Keratinocyte (primary cell): Measurements from ENCODE around the gene CLDND1. TPM values are rescaled to one million over a fixed set of nuclear protein-coding genes. Genes with fewer than 3 reads are reported as not detected.

Source experiments
- DNase-seq: peaks from one replicate; pipeline ENCODE4 v3.0.0-alpha.2; 2011; ENCODE audit warnings: low read depth, missing footprints, low spot score
- FAIRE-seq: peaks from 2 replicates; lab custom pipeline; 2011; peaks lifted over from hg19 to GRCh38; lab: Jason Lieb, UNC
- H2AFZ ChIP-seq: 2 replicates; pipeline ENCODE4 v1.6.0; 2012; ENCODE audit warnings: low read length, control low read depth, inconsistent platforms; ENCODE audit not compliant: control insufficient read depth
- H3K27ac ChIP-seq: 2 replicates; pipeline ENCODE4 v1.5.1; 2011; ENCODE audit warnings: low read length; ENCODE audit not compliant: control insufficient read depth, insufficient read depth
- H3K27me3 ChIP-seq: 3 replicates; pipeline ENCODE4 v1.6.0; 2011; ENCODE audit warnings: low read length; ENCODE audit not compliant: control insufficient read depth, insufficient read depth; ENCODE audit errors: extremely low read depth
- H3K36me3 ChIP-seq, 2 experiments: 2 replicates in 1 of 2; 3 replicates in 1 of 2; pipeline ENCODE4 v1.5.1; 2011; ENCODE audit warnings: low read length in 2 of 2, mild to moderate bottlenecking in 1 of 2; ENCODE audit not compliant: control insufficient read depth in 2 of 2, insufficient read depth in 2 of 2; ENCODE audit errors: extremely low read depth in 1 of 2
- H3K4me1 ChIP-seq: 3 replicates; pipeline ENCODE4 v1.5.1; 2011; ENCODE audit warnings: low read length; ENCODE audit not compliant: control insufficient read depth, insufficient read depth; ENCODE audit errors: extremely low read depth
- H3K4me2 ChIP-seq: 3 replicates; pipeline ENCODE4 v1.6.0; 2011; ENCODE audit warnings: low read depth, low read length; ENCODE audit not compliant: control insufficient read depth, insufficient read depth; ENCODE audit errors: extremely low read depth
- H3K4me3 ChIP-seq, 3 experiments: fragments of 200-600 bp in 1 of 3; sonication (generic) in 1 of 3; 2 replicates in 2 of 3; 3 replicates in 1 of 3; pipeline ENCODE4 v1.5.1; 2011 to 2016; ENCODE audit warnings: low read length in 3 of 3, mild to moderate bottlenecking in 3 of 3, control low read depth in 2 of 3, inconsistent platforms in 1 of 3, low read depth in 1 of 3, mixed read lengths in 1 of 3, mixed run types in 1 of 3, moderate library complexity in 1 of 3; ENCODE audit not compliant: control insufficient read depth in 2 of 3, insufficient read depth in 2 of 3; ENCODE audit errors: extremely low read depth in 1 of 3
- H3K79me2 ChIP-seq: 2 replicates; pipeline ENCODE4 v1.6.0; 2012; ENCODE audit warnings: low read length; ENCODE audit not compliant: control insufficient read depth, insufficient read depth
- H3K9ac ChIP-seq: 3 replicates; pipeline ENCODE4 v1.6.0; 2011; ENCODE audit warnings: low read length; ENCODE audit not compliant: control insufficient read depth, insufficient read depth; ENCODE audit errors: extremely low read depth
- H3K9me1 ChIP-seq: 3 replicates; pipeline ENCODE4 v1.6.0; 2011; ENCODE audit warnings: low read length; ENCODE audit not compliant: control insufficient read depth, insufficient read depth; ENCODE audit errors: extremely low read depth
- H3K9me3 ChIP-seq: 2 replicates; pipeline ENCODE4 v1.5.1; 2012; ENCODE audit warnings: low read depth, low read length; ENCODE audit not compliant: control insufficient read depth
- H4K20me1 ChIP-seq: 3 replicates; pipeline ENCODE4 v1.6.0; 2011; ENCODE audit warnings: low read length; ENCODE audit not compliant: control insufficient read depth, insufficient read depth; ENCODE audit errors: extremely low read depth
- CTCF ChIP-seq, 3 experiments: IDR thresholded peaks in 1 of 3; conservative IDR thresholded peaks in 1 of 3; optimal IDR thresholded peaks in 1 of 3; 2 replicates in 2 of 3; 3 replicates in 1 of 3; pipeline versions ENCODE3 to v1.5.1; 2011; ENCODE audit warnings: low read length in 3 of 3, mild to moderate bottlenecking in 3 of 3, moderate library complexity in 2 of 3, control low read depth in 1 of 3, inconsistent platforms in 1 of 3; ENCODE audit not compliant: insufficient read depth in 2 of 3; ENCODE audit errors: extremely low read depth in 1 of 3
- EZH2 ChIP-seq: IDR thresholded peaks from one replicate; pipeline ENCODE4 v1.6.1; 2012; ENCODE audit warnings: inconsistent platforms, mild to moderate bottlenecking, low read length, moderate library complexity
- dilution Hi-C: fragments of 300-500 bp; cut with MboI; formaldehyde crosslinking; loops from one replicate; pipeline ENCODE4 v1.7.0; 2020; ENCODE audit warnings: low sequenced_read_pairs; ENCODE audit not compliant: extremely low pct_ligation_motif_present
- polyA plus RNA-seq, 5 experiments: library from polyadenylated mRNA; depleted of rRNA in 3 of 5; stranded (reverse) in 3 of 5; stranded (forward) in 1 of 5; unstranded in 1 of 5; fragments of >200 nt; gene quantifications; 1 replicate in 1 of 5; 2 replicates in 3 of 5; 3 replicates in 1 of 5; pipeline versions ENCODE4 v1.2.1 to v1.2.3, GENCODE V29; 2011 to 2012; ENCODE audit warnings: missing spikeins in 2 of 5, low read depth in 1 of 5, low replicate concordance in 1 of 5

Gene CLDND1
- polyA plus RNA-seq, 1 donor (not counting 4 experiments of a cell fraction or from before 2014, with no cell fraction given) = 137 TPM

- dilution Hi-C loops = no loop called here
- H3K4me3 ChIP-seq = no peak overlapping the region
- TF ChIP-seq EZH2 (no peak), CTCF (optimal IDR thresholded peaks at IDR 0.05 in 1 of 3, IDR thresholded peaks at IDR 0.05 in 1 of 3, conservative IDR thresholded peaks at IDR 0.05 in 1 of 3; ENCODE audit: extremely low read depth in 1 of 3, insufficient read depth in 2 of 3, low read length in 3 of 3) (no peak)
- no peak for DNase-seq
- H3K79me2 ChIP-seq = no peaks in the 10 kb centered on the region
- H3K9me3 ChIP-seq = no peaks in the 10 kb centered on the region
- H3K4me2 ChIP-seq = no peak overlapping the region
- H3K36me3 ChIP-seq = no peaks in the 10 kb centered on the region
- H3K27ac ChIP-seq = no peak overlapping the region
- no peaks in the 10 kb centered on the region for H3K27me3 ChIP-seq
- H3K9ac ChIP-seq = no peak overlapping the region
- no peaks in the 10 kb centered on the region for H4K20me1 ChIP-seq
- no peak overlapping the region for H2AFZ ChIP-seq
- H3K4me1 ChIP-seq = no peaks in the 10 kb centered on the region
- FAIRE-seq = no peak
- no peaks in the 10 kb centered on the region for H3K9me1 ChIP-seq
Measured at GRCh38 chr3:98551236-98551635, 28.5 kb upstream of the CLDND1 start.

- Histone ChIP-seq H2AFZ (no peak overlapping the region), H3K27me3 (no peaks in the 10 kb centered on the region), H3K4me1 (no peaks in the 10 kb centered on the region), H3K9ac (no peak overlapping the region), H4K20me1 (no peaks in the 10 kb centered on the region), H3K4me3 (no peak overlapping the region), H3K4me2 (no peak overlapping the region), H3K79me2 (no peaks in the 10 kb centered on the region), H3K27ac (no peak overlapping the region), H3K9me3 (no peaks in the 10 kb centered on the region), H3K36me3 (no peaks in the 10 kb centered on the region), H3K9me1 (no peaks in the 10 kb centered on the region)
- no peak for DNase-seq
- dilution Hi-C loops = no loop called here
- FAIRE-seq = no peak
- no peak for TF ChIP-seq EZH2
Measured at GRCh38 chr3:98550833-98551232, 28.1 kb upstream of the CLDND1 start.

GRCh38 chr3:98548544-98548943 lies 25.8 kb upstream of the CLDND1 start:
- Histone ChIP-seq H3K79me2 (no peaks in the 10 kb centered on the region), H3K27me3 (no peaks in the 10 kb centered on the region), H3K4me2 (no peak overlapping the region), H2AFZ (no peak overlapping the region), H4K20me1 (no peaks in the 10 kb centered on the region), H3K9ac (no peak overlapping the region), H3K4me3 (no peak overlapping the region), H3K4me1 (no peaks in the 10 kb centered on the region), H3K9me1 (no peaks in the 10 kb centered on the region), H3K36me3 (no peaks in the 10 kb centered on the region), H3K9me3 (no peaks in the 10 kb centered on the region), H3K27ac (no peak overlapping the region)
- dilution Hi-C loops = no loop called here
- TF ChIP-seq CTCF (optimal IDR thresholded peaks at IDR 0.05 in 1 of 3, IDR thresholded peaks at IDR 0.05 in 1 of 3, conservative IDR thresholded peaks at IDR 0.05 in 1 of 3; ENCODE audit: extremely low read depth in 1 of 3, insufficient read depth in 2 of 3, low read length in 3 of 3) = no peak
- TF ChIP-seq EZH2 = no peak
- DNase-seq = no peak
- no peak for FAIRE-seq
